NCI-H1417 (cell line): ENCODE measurements around the gene GRAMD2A.

ENCODE experiments used
- DNase-seq, 3 experiments: peaks; one replicate each; lab custom pipeline; 2025; lab: John Stamatoyannopoulos, UW

The GRAMD2A gene

DNA sequence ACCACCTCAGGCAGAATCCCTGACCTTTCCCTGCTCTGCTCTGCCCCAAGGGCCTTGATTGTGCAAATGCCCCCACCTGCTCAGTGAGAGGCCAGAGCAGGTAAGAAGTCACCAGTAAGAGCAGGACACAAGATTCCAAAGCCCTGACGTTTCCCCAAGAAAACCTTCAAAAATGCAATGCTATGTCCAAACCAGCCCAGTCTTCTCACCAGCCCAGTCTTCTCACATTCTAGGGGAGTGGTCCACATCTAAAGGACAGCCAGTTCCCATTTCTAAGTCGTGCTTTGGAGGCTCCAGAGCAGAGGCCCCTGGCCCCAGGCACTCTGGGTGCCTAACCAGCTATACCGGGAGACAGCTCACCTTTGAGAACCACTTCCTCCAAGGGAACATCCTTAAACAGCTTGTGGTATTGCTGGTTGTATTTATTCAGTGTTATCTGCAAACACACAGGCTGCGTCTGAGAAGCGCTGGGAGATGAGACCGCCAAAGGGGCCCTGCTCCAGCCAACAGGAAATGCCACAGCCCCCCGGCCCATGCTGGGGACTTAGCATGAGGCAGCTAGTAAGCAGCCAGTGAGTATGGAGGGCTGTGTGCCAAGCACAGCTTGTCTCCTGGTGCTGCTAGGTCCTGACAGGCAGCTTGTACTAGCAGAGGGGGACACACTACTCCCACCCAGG, 29.3 kb downstream of the GRAMD2A start:
- DNase-seq: no peak

DNA sequence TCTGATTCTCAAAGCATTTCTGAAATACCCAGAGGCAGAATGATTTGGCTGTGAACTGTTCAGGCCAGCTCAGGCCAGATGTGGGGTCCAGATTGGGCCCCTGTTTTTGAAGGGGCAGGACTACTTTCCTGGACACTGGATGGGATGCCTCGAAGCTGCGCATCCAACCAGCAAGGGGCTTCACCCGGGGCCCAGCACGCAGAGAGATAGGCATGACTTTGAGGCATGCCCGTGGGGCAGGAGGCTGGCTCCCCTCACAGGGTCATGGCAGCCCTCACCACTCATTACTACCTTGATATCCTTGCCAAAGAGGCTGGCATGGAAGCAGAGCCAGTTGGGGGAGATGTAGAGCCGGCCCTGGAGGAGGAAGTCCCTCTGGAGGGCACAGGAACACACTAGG, 30.1 kb downstream of the GRAMD2A start:
- no peak for DNase-seq

DNA sequence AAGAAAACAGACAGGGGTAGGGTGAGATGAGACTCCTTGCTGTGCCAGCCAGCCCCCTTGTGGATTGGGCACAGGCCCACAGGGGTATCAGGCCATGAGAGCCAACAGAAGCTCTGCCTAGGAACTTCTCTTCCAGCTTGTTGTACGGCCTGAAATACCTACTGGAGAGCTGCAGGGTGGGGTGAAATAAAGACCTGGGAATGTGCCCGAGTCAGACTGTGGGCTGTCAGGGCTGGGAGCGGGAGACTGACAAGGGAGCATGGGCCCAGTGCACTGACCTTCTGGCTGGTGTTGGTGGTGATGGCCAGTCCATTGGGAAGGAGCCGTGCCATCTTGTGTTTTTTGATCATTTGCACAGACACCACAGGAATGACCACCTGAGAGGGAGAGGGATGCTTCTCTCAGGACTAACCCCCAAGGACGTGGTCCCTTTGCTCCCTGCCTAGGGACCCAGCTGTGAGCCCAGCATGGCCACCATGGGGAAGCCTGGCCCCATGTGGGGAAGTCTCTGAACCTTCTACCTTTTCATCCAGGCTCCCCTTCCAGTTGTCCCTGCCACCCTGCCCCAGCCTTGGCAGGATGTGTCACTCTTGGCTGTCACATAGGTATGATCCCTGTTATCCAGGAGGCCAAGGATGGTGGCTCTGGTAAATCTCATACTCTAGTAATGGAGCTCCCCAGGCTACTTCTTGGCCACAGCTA, 30.7 kb downstream of the GRAMD2A start:
- no peak for DNase-seq

DNA sequence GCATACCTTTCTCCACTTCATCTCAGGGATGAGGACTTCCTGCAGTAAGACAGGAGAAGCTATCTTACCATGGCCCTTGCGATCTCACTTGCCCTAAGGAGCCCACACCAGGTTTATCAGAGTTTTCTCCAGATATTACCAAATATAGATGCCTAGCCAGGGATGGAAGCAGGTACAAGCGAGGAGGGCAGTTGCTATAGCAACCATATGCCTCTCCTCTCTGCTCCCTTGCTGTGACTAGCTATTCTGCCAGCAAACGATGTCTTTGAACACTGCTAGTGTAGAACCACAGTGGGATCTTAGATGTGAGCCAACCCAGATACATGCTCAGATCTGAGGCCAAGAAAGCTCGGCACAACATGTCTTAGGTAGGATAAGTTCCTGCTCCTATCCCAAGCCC, 33.9 kb downstream of the GRAMD2A start:
- DNase-seq: peak in 1 of 3 experiments; percentile 56

DNA sequence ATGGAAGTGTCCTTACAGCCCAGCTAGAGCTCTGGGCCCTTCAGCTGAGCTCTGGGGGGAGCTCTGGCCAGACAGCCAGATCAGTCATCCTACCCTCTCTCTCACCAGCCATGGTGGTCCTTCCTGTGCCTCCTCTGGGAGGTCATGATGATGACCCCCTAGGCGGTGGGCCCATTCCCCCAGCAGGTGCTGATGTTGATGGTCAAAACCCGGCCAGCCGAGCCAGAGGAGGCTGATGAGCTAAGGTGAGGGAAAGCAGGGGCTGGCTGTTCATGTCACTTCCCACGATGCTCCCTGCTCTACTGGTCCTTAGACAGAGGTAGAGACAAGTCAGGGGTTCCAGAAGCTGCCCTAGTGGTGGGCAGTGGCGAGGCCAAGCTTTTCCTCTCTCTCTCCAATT, 35.0 kb downstream of the GRAMD2A start:
- DNase-seq: no peak

DNA sequence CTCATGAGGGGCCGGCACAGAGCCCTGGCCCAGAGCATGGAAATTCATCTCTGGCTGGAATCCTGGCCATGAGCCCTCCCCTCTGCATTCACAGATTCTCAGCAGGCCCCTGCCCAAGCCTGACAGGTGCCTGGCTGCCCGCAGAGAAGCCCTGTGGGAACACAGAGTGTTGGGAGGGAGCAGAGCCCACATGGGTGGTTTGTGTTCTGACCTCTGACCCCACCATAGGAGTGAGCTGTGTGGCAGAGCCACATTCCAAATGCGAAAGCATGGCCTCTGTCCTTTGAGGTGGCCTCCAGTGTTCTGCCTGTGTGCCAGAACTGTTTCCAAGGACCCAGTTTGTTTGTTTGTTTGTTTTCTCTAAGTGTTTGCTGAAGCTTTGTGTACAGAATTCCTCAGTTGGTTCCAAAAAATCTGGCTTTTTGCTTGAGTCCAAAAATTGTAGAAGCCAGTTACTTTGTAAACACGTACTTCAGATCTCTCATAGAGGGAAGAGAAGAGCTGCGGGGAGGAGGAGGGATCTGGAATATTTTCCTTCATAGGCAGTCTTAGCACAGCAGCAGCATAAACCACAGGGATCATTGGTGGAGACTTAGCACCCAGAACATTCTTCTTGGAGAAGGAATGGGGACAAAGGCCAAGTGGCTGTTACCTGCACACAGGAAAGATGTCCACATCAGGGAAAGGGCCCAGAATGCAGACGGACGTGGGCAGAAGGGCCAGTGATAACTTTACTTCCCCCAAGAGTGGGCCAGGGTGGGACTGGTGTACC, 36.0 kb downstream of the GRAMD2A start:
- DNase-seq: no peak

DNA sequence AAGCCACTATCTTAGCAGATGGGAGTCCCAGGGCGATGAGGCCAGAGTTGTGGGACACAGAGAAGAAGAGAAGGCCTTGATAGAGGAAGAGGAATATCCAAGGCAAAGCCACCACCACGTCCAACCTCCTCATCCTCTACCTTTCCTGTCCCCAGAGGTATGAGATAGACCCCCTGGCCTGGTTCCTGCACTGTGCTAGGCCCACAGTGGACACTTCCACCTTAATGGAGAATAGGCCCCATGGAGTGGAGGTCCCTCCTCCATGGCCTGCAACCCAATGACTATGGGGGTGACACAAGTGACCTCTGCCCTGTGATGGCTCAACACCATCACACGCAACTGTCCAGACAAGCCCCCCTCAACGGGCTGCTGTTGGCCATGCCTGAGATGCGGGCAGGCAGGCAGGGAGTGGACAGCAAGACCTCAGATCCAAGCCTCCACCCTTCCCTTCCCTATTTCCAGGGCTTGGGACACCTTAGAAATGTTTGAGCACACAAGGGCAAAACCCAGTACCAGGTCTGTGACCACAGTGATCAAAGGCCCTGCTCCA, 36.8 kb downstream of the GRAMD2A start:
- DNase-seq: no peak

DNA sequence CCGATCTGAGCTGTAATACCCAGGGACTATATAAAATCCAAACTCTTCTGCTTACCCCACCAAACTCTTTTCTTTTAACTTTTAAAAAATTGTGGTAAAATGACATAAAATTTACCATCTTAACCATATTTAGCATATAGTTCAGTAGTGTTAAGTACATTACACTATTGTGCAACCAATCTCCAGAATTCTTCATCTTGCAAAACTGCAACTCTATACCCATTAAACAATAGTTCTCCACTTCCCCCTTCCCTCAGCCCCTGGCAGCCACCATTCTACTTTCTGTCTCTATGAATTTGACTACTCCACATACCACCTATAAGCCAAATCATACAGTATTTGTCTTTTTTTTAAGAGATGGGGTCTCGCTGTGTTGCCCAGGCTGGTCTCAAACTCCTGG, 40.7 kb downstream of the GRAMD2A start:
- no peak for DNase-seq

DNA sequence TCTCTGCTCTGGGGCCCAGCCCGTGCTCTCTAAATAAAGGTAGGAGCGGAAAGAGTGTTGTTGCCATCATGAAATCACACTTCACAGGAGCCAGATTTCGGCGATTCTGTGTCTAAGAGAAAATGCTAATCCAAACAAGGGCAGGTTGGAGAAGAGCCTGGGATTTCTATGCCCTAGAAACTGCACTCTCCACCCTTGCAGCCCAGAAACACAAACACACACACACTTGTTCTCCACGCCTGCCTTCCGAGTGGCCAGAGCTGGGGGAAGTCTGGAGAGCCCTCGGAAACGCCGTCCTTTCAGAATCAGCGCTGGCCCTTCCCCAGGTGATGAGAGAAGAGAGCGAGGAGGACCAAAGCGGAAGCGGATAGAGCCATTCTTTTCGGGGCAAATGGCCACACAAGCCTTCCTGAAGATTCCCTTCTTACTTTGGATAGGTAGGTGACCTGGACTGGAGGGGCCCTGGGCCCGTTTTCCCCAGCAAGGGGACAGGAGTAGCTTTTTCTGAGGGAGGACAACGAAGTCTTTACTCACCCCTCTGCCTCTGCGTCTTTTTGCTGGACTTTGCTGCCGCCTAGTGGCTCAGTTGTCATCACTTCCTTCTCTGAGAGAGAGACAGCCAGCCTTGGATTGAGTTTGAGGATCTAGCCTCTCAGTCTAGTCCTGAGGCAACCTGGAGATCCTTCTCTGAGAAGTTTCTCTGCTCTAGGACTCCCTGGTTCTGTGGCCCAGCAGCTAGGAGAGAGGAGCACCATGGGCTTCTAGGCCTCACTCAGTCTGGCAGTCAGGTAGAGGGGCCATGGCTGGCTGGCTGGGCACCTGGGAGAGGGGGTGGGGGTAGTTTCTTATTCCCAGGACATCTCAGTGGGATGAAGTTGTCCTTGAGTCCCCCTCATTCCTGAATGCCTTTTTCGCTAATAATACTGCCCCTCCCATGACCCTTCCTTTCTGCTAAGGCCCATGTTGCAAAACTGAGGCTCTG, 41.7 kb downstream of the GRAMD2A start:
- DNase-seq: peak; percentile 86 to 96 (median 87)

DNA sequence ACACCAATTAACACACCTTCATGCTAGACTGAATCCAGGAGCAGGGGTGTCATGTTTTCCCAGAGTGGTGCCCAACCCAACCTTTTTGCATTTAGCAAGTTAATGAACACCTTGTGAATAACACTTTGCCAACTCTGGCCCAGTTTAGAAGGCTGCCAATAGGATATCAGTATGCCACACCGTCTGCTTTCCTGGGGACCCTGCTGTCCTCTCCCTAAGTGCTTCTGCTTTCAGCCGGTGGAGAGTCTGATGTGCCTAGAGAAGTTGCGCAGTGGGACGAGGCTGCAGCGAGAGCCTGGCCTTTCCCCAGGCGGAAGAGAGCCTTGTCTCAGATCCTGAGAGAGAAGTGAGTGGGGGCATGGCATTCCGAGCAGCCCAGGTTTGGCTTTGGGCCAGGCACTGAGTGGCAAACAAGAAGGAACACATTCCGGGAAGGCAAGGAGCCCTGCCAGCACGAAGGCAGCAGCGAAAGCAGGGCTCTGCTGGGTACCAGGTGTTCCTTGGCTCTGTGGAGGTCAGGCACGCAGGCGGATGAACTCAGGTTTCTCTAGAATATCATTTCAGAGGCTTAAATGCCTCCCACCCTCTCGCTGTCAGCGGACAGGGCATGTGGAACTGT, 42.5 kb downstream of the GRAMD2A start:
- peak; percentile 78 to 89 (median 85) for DNase-seq

DNA sequence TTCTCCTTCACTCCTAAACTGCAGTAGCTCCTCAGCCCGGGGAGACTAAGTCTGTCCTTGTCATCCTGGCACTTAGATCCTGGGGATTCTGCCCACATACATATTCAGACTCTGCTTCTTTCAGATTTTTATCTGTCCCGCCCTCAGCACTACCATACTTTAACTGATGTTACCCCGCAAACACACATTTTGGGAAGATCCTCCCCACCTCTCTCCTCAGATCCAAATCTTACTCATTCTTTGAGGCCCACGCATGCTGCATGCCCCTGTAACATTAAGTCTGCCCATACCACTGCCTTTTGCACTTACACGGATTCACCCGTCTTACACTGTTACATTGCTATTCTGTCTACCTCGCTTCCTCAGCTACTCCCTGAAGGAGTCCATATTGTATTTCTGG, 43.3 kb downstream of the GRAMD2A start:
- DNase-seq: no peak

DNA sequence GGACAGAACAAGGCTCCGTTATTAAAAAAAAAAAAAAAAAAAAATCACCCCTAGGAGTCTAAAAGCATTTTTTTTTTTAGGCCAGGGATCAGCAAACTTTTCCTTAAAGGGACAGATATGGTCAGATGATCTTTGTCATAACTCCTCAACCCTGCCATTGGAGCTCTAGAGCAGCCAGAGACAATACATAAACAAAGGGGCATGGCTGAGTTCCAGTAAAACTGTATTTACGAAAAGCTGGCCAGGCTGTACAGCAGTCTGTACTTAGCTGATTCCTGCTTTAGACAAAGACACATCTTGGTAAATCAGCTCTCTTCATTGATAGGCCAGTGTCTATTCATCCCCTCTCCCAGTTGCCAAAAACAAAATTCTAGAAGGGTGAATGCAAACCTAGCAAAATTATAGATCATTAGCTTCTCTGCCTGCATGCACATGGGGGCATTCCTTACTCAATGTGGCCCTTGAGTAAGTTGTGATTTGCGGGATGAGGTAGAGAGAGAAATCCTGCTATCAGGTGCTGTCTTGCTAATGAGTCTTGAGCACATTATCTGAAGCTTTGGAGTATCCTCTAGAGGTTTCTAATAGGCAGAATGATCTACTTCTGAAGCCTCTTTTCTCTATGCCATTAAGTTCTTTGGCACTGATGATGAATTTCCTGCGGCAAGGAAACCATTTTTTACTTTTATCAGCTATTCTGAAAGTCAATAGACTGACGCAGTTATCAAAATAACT, 44.2 kb downstream of the GRAMD2A start:
- DNase-seq: no peak

DNA sequence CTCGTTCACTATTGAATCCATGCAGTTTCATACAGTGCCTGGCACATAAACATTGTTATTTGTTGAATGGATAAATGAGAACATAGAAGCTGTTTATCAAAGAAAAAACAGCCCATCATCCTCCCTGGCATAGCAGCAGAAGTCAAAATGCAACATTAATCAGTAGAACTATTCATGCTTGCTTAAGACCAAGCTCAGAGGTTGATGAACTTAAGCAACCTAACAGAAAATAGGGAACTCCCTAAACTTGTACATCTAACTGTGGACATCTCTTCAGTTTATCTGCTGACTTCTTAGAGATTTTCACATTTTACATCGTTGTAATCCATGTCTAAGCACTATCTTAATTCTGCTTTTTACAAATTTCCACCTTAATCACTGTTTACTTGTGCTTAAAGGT, 50.2 kb downstream of the GRAMD2A start:
- DNase-seq: no peak

DNA sequence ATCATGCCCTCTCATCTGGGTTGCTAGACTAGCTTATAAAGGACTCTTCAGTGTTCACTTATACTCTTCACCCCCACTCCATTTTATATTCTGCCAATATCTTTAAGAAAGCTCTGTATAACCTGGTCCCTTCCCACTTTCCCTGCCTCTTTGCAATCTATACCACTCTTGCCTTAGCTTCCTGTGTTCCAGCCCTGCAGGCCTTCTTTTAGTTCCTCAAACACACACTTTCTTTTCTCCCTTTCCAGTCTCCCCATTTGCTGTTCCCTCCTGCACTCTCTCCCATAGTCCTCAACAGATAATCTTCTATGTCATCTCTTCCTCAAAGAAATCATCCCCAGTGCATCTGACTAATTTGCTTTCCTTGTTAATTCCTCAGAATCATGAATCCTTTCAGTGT, 50.7 kb downstream of the GRAMD2A start:
- DNase-seq: no peak

DNA sequence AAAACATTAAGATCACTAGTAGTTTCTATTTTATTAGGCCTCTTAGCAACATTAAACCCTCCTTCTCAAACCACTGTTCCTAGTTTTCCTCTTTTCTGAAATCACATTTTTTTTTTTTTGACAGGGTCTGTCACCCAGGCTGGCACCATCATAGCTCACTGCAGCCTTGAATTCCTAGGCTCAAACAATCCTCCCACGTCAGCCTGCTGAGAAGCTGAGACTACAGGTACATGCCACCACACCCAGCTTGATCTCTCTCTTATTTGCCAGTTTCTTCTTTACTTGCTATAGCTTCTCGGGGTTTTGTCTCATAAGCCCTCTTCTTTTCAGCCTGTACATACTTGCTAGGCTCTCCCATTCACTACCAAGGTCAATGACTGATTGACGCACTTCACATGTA, 51.4 kb downstream of the GRAMD2A start:
- DNase-seq: no peak

DNA sequence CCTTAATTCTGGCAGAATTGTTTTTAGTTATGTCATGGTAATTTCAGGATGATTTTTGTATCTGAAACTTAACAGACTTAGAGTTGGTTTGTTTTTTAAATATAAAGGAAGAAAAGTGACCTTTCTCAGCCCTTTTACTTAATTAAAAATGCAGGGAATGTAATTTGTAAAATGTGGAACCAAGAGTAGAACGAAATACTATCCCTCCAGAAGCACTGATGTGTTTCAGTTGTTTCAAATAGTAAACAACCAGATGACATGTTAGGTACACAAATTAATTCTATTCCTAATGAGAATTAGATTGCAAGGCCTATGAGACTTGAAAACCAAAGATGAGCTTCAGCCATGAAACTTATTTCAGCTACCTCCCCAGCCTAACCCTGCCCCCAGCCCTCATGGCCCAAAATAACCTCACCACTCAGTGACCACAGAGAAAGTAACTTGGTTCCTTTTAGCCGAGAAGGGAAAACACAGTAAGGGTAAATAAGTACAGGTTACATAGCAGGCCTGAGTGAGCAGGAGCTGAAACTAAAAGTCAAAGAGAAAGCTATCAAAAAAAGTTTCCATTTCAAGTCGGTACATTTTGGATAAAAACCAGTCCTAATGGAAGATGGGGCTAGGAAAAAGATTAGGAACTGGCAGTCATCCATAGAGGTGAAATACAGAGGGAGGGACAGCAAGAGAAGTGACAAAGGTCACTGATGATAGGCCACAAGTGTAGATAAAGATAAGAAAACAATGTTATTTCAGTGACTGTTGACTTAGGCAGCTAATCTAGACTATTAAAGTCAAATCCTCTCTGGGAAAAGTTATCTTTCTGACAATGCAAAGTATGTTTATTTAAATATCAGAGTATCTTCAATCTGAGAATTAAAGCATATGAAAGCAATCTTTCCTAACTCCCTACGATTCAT, 56.2 kb downstream of the GRAMD2A start:
- DNase-seq: no peak

DNA sequence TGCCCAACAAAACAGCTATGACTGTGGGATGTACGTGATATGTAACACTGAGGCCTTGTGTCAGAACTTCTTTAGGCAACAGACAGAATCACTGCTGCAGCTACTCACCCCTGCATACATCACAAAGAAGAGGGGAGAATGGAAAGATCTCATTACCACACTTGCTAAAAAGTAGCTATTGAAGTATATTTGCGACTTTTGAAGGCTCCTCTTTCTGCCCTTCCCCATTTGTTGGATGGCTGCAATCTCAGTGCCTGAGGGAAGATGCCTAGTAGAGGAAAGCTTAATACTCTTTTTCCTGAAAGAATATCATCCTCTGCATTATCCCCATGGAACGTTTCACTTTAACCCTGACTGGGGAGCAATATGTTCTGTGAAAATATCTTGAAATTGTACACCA, 57.5 kb downstream of the GRAMD2A start:
- DNase-seq: no peak

DNA sequence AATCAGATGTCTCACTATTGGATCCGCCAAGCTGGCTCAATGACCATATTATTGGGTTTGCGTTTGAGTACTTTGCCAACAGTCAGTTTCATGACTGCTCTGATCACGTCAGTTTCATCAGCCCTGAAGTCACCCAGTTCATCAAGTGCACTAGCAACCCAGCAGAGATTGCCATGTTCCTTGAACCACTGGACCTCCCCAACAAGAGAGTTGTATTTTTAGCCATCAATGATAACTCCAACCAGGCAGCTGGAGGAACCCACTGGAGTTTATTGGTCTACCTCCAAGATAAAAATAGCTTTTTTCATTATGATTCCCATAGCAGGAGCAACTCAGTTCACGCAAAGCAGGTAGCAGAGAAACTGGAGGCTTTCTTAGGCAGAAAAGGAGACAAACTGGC, 57.9 kb downstream of the GRAMD2A start:
- DNase-seq: no peak
